Hepatocyte (in vitro differentiated cells): Measurements from ENCODE around the gene ZNF697. TPM values are rescaled to one million over a fixed set of nuclear protein-coding genes. Genes with fewer than 3 reads are reported as not detected.

Source experiments
- DNase-seq: peaks from one replicate; pipeline ENCODE4 v3.0.0-alpha.2; 2016; ENCODE audit warnings: low spot score
- H2AFZ ChIP-seq: fragments of 200-600 bp; sonication (generic); 2 replicates; pipeline ENCODE4 v1.6.0; 2016; ENCODE audit warnings: antibody characterized with exemption, mild to moderate bottlenecking
- H3K27ac ChIP-seq: fragments of 200-600 bp; sonication (generic); 2 replicates; pipeline ENCODE4 v1.5.1; 2016; ENCODE audit warnings: mild to moderate bottlenecking
- H3K27me3 ChIP-seq: fragments of 200-600 bp; sonication (generic); 2 replicates; pipeline ENCODE4 v1.6.1; 2016
- H3K36me3 ChIP-seq: fragments of 200-600 bp; sonication (generic); replicated peaks from 2 replicates; pipeline ENCODE4 v1.5.1; 2016; ENCODE audit warnings: low read depth; ENCODE audit not compliant: insufficient read depth
- H3K4me1 ChIP-seq: fragments of 200-600 bp; sonication (generic); 2 replicates; pipeline ENCODE4 v1.5.1; 2016; ENCODE audit warnings: mild to moderate bottlenecking, moderate library complexity; ENCODE audit not compliant: insufficient read depth
- H3K4me2 ChIP-seq: fragments of 200-600 bp; sonication (generic); 2 replicates; pipeline ENCODE4 v1.6.0; 2016
- H3K4me3 ChIP-seq: fragments of 200-600 bp; sonication (generic); 2 replicates; pipeline ENCODE4 v1.5.1; 2016; ENCODE audit warnings: mild to moderate bottlenecking
- H3K79me2 ChIP-seq: fragments of 200-600 bp; sonication (generic); 2 replicates; pipeline ENCODE4 v1.6.0; 2017; ENCODE audit warnings: mild to moderate bottlenecking
- H3K9me2 ChIP-seq: fragments of 200-600 bp; sonication (generic); replicated peaks from 2 replicates; pipeline ENCODE4 v1.6.0; 2017; ENCODE audit warnings: mild to moderate bottlenecking; ENCODE audit not compliant: insufficient read depth
- H3K9me3 ChIP-seq: fragments of 200-600 bp; sonication (generic); 2 replicates; pipeline ENCODE4 v1.5.1; 2016; ENCODE audit warnings: low read depth, mild to moderate bottlenecking
- H4K20me1 ChIP-seq: fragments of 200-600 bp; sonication (generic); 2 replicates; pipeline ENCODE4 v1.6.0; 2016; ENCODE audit warnings: mild to moderate bottlenecking; ENCODE audit not compliant: insufficient read depth, poor library complexity, severe bottlenecking
- EZH2 ChIP-seq: fragments of 200-600 bp; sonication (generic); IDR thresholded peaks from 2 replicates; pipeline ENCODE4 v1.6.1; 2016; ENCODE audit warnings: antibody characterized with exemption, mild to moderate bottlenecking, borderline replicate concordance
- EZH2phosphoT487 ChIP-seq: fragments of 200-600 bp; sonication (generic); IDR thresholded peaks from one replicate; pipeline ENCODE4 v1.6.1; 2018; ENCODE audit warnings: antibody characterized with exemption, mild to moderate bottlenecking, low read depth, moderate library complexity; ENCODE audit not compliant: unreplicated experiment, severe bottlenecking
- WGBS: methylation state at CpG from one replicate; pipeline ENCODE4 v1.1.6; 2016; ENCODE audit warnings: low lambda C conversion rate; ENCODE audit errors: missing lambda C conversion rate; 5-methylcytosine and 5-hydroxymethylcytosine counted together
- polyA plus RNA-seq: library from polyadenylated mRNA; unstranded; fragments of >200 nt; fragmentation: Nextera tagmentation; extraction: Ambion mirVana; gene quantifications from 2 replicates; pipeline ENCODE4 v1.2.1, GENCODE V29; 2016
- total RNA-seq: library from RNA; depleted of rRNA; stranded (reverse); fragments of >200 nt; gene quantifications from 2 replicates; pipeline ENCODE4 v1.2.3, GENCODE V29; 2014
- TF ChIP-seq, protein P1 (sequence below): fragments of 200-600 bp; sonication (generic); IDR thresholded peaks from 2 replicates; pipeline ENCODE4 v1.5.1; 2016; ENCODE audit warnings: antibody characterized with exemption, mild to moderate bottlenecking; ENCODE audit not compliant: poor library complexity

Gene ZNF697
- total and polyA plus RNA-seq, 2 experiments from 2014 or later: 0.58 to 7.5 TPM

- H3K79me2 ChIP-seq: peaks cover 49% of the 10 kb centered on the region
- WGBS: 99% methylated on average over 3 of the region's 3 CpGs
These were observed 22.0 kb downstream of the ZNF697 start for GRCh38 chr1:119626011-119626545.

DNA sequence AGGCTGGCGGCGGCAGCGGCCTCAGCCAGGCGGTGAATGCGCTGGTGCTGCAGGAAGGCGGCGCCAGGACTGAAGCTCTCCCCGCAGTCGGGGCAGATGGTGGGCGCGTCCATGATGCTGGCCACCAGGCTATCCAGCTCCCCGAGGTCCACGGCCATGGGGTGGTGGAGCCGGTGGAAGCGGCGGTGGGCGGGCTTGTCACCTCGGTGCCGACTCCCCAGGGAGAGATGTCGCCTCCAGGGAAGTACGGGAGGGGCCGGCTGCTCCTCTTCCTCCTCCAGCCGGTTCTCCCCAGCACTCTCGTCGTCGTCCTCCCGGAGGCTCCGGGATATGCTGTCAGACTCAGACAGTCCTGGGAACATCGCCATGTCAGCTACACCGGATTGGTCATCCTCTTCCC, 24.4 kb downstream of the ZNF697 start:
- H3K4me3 ChIP-seq: no peak overlapping the region
- no peak overlapping the region for H2AFZ ChIP-seq
- H4K20me1 ChIP-seq: no peaks in the 10 kb centered on the region
- TF ChIP-seq, protein P1, sequence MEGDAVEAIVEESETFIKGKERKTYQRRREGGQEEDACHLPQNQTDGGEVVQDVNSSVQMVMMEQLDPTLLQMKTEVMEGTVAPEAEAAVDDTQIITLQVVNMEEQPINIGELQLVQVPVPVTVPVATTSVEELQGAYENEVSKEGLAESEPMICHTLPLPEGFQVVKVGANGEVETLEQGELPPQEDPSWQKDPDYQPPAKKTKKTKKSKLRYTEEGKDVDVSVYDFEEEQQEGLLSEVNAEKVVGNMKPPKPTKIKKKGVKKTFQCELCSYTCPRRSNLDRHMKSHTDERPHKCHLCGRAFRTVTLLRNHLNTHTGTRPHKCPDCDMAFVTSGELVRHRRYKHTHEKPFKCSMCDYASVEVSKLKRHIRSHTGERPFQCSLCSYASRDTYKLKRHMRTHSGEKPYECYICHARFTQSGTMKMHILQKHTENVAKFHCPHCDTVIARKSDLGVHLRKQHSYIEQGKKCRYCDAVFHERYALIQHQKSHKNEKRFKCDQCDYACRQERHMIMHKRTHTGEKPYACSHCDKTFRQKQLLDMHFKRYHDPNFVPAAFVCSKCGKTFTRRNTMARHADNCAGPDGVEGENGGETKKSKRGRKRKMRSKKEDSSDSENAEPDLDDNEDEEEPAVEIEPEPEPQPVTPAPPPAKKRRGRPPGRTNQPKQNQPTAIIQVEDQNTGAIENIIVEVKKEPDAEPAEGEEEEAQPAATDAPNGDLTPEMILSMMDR: no peak
- no peak for TF ChIP-seq EZH2phosphoT487
- TF ChIP-seq EZH2: no peak
- H3K79me2 ChIP-seq: peaks cover 28% of the 10 kb centered on the region
- no peaks in the 10 kb centered on the region for H3K9me2 ChIP-seq
- WGBS: 94% methylated on average over 27 of the region's 30 CpGs
- DNase-seq: no peak
- no peaks in the 10 kb centered on the region for H3K36me3 ChIP-seq
- H3K9me3 ChIP-seq: no peaks in the 10 kb centered on the region
- no peaks in the 10 kb centered on the region for H3K4me1 ChIP-seq
- H3K27ac ChIP-seq: no peak overlapping the region
- H3K27me3 ChIP-seq: no peaks in the 10 kb centered on the region
- H3K4me2 ChIP-seq: no peak overlapping the region

More at GRCh38 chr1:119626011-119626545, 22.0 kb downstream of the ZNF697 start:
- no peak for TF ChIP-seq EZH2
- TF ChIP-seq, protein P1: no peak
- no peak for TF ChIP-seq EZH2phosphoT487
- Histone ChIP-seq H3K4me2 (no peak overlapping the region), H3K4me3 (no peak overlapping the region), H3K27ac (no peak overlapping the region), H3K9me3 (no peaks in the 10 kb centered on the region), H3K36me3 (no peaks in the 10 kb centered on the region), H2AFZ (no peak overlapping the region), H3K9me2 (no peaks in the 10 kb centered on the region), H3K4me1 (no peaks in the 10 kb centered on the region), H3K27me3 (no peaks in the 10 kb centered on the region), H4K20me1 (no peaks in the 10 kb centered on the region)
- DNase-seq: no peak

DNA sequence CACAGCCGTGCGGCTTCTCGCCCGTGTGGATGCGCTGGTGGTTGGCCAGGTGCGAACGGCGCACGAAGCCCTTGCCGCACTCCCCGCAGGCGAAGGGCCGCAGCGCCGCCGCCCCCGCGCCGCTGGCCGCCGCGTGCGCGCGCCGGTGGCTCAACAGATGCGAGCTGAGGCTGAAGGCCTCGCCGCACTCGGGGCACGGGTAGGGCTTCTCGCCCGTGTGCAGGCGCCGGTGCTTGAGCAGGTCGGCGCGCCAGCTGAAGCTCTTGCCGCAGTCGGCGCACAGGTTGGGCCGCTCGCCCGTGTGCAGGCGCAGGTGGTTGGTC, 24.9 kb downstream of the ZNF697 start:
- H3K36me3 ChIP-seq: no peaks in the 10 kb centered on the region
- H3K4me3 ChIP-seq: no peak overlapping the region
- no peaks in the 10 kb centered on the region for H3K9me3 ChIP-seq
- H4K20me1 ChIP-seq: no peaks in the 10 kb centered on the region
- H3K27ac ChIP-seq: no peak overlapping the region
- TF ChIP-seq EZH2: no peak
- WGBS: 98% methylated on average over 35 of the region's 45 CpGs
- no peaks in the 10 kb centered on the region for H3K4me1 ChIP-seq
- DNase-seq: no peak
- no peak overlapping the region for H3K4me2 ChIP-seq
- H3K79me2 ChIP-seq: peaks cover 23% of the 10 kb centered on the region
- H2AFZ ChIP-seq: no peak overlapping the region
- H3K27me3 ChIP-seq: no peaks in the 10 kb centered on the region
- no peaks in the 10 kb centered on the region for H3K9me2 ChIP-seq

DNA sequence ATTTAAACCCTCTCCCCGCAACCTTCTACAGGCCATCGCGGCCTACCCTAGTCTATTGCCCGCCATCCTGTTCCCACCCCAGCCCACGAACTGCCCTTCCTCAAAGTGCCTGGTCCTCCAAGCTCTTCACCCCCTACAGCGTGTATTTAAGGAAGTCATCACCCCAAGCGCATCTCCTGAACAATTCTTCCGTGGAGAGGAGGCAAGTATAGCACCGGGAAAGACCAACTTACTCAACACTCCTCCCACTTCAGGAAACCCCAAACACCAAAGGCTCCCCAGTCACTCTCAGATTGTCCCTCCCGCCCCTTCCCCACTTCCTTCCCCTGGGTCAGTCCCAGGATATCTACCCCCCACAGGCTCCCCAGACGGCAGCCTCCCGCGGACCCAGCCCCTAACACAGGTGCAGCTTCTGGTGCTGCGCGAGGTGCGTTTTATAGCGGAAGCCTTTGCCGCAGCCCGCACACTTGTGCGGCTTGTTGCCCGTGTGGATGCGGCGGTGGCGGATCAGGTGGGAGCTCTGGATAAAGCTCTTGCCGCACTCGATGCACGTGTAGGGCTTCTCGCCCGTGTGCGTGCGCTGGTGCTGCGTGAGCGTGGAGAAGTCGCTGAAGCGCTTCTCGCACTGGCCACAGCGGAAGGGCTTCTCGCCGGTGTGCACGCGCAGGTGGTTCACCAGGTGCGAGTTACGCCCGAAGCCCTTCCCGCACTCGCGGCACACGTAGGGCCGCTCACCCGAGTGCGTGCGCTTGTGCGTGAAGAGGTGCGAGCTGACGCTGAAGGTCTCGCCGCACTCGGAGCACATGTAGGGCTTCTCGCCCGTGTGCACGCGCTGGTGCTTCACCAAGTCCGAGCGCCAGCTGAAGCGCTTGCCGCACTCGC, 25.5 kb downstream of the ZNF697 start:
- Histone ChIP-seq H2AFZ (no peak overlapping the region), H4K20me1 (no peaks in the 10 kb centered on the region), H3K27me3 (no peaks in the 10 kb centered on the region), H3K4me3 (no peak overlapping the region), H3K36me3 (no peaks in the 10 kb centered on the region), H3K9me2 (no peaks in the 10 kb centered on the region), H3K4me1 (no peaks in the 10 kb centered on the region), H3K9me3 (no peaks in the 10 kb centered on the region), H3K27ac (no peak overlapping the region), H3K4me2 (no peak overlapping the region), H3K79me2 (peaks cover 17% of the 10 kb centered on the region)
- WGBS: 96% methylated on average over 63 of the region's 67 CpGs
- DNase-seq: no peak
- TF ChIP-seq EZH2: no peak
- TF ChIP-seq, protein P1: no peak
- TF ChIP-seq EZH2phosphoT487: no peak
